ENCODE data around the gene TTC3.
A peak's percentile ranks its signal among the peaks of the same experiment; 100 is the strongest.

The TTC3 gene

GRCh38 chr21:37082375-37082774 is 9.3 kb downstream of the TTC3 start:
- Histone ChIP-seq H3K23ac (ENCODE audit: low read length) (no peak overlapping the region), H3K4ac (ENCODE audit: low read depth, low read length) (peak overlapping the region; percentile 91), H3K9me3 (ENCODE audit: insufficient read depth, low read depth, low read length) (no peaks in the 10 kb centered on the region), H3K14ac (ENCODE audit: low read length) (no peak overlapping the region), H2BK5ac (ENCODE audit: low read depth, low read length, poor library complexity) (no peak overlapping the region), H3K4me3 (ENCODE audit: low read depth, low read length) (no peak overlapping the region), H3K18ac (ENCODE audit: low read length) (no peak overlapping the region), H3K79me1 (ENCODE audit: low read length) (no peaks in the 10 kb centered on the region), H3K4me1 (ENCODE audit: control insufficient read depth in 1 of 2, insufficient read depth in 2 of 2, low read length in 2 of 2) (no peaks in the 10 kb centered on the region), H2BK12ac (ENCODE audit: low read length) (no peak overlapping the region), H3K9ac (ENCODE audit: low read length) (no peak overlapping the region), H2AK5ac (ENCODE audit: low read length) (no peak overlapping the region), H4K8ac (ENCODE audit: low read depth, low read length) (no peak overlapping the region), H3K27me3 (ENCODE audit: insufficient read depth, low read length) (no peaks in the 10 kb centered on the region), H3K4me2 (ENCODE audit: low read length) (no peak overlapping the region), H2BK120ac (ENCODE audit: insufficient read depth, low read length, poor library complexity) (no peak overlapping the region), H3K36me3 (ENCODE audit: control insufficient read depth in 1 of 2, insufficient read depth in 2 of 2, low read length in 2 of 2) (no peaks in the 10 kb centered on the region), H4K12ac (ENCODE audit: low read depth, low read length) (no peak overlapping the region), H4K91ac (ENCODE audit: low read depth, low read length) (no peak overlapping the region), H2AFZ (ENCODE audit: insufficient read depth, low read length, poor library complexity) (no peak overlapping the region), H3K27ac (ENCODE audit: low read depth, low read length) (no peak overlapping the region), H3K79me2 (ENCODE audit: control insufficient read depth, insufficient read depth, low read length, poor library complexity) (peaks cover 1% of the 10 kb centered on the region)
- no peak for DNase-seq
- no CpG with 5 or more reads among the region's 1 CpG for WGBS (ENCODE audit: extremely low coverage, insufficient coverage, insufficient read length)

- no peak overlapping the region for H3K4me2 ChIP-seq (ENCODE audit: low read length)
- no peaks in the 10 kb centered on the region for H3K9me3 ChIP-seq (ENCODE audit: insufficient read depth, low read depth, low read length)
- peaks cover 1% of the 10 kb centered on the region for H3K79me2 ChIP-seq (ENCODE audit: control insufficient read depth, insufficient read depth, low read length, poor library complexity)
- H2AFZ ChIP-seq (ENCODE audit: insufficient read depth, low read length, poor library complexity) = no peak overlapping the region
- H2AK5ac ChIP-seq (ENCODE audit: low read length) = no peak overlapping the region
- no peaks in the 10 kb centered on the region for H3K4me1 ChIP-seq (ENCODE audit: control insufficient read depth in 1 of 2, insufficient read depth in 2 of 2, low read length in 2 of 2)
- no peak overlapping the region for H2BK12ac ChIP-seq (ENCODE audit: low read length)
- no peak overlapping the region for H3K27ac ChIP-seq (ENCODE audit: low read depth, low read length)
- H3K9ac ChIP-seq (ENCODE audit: low read length) = no peak overlapping the region
- H3K14ac ChIP-seq (ENCODE audit: low read length) = no peak overlapping the region
- no peak for DNase-seq
- no peaks in the 10 kb centered on the region for H3K27me3 ChIP-seq (ENCODE audit: insufficient read depth, low read length)
- H4K91ac ChIP-seq (ENCODE audit: low read depth, low read length) = no peak overlapping the region
- H4K12ac ChIP-seq (ENCODE audit: low read depth, low read length) = no peak overlapping the region
- no peak overlapping the region for H3K4ac ChIP-seq (ENCODE audit: low read depth, low read length)
- no peak overlapping the region for H3K18ac ChIP-seq (ENCODE audit: low read length)
- no peak overlapping the region for H4K8ac ChIP-seq (ENCODE audit: low read depth, low read length)
- H2BK5ac ChIP-seq (ENCODE audit: low read depth, low read length, poor library complexity) = no peak overlapping the region
- no peak overlapping the region for H2BK120ac ChIP-seq (ENCODE audit: insufficient read depth, low read length, poor library complexity)
- H3K23ac ChIP-seq (ENCODE audit: low read length) = no peak overlapping the region
- H3K36me3 ChIP-seq (ENCODE audit: control insufficient read depth in 1 of 2, insufficient read depth in 2 of 2, low read length in 2 of 2) = no peaks in the 10 kb centered on the region
- H3K79me1 ChIP-seq (ENCODE audit: low read length) = no peaks in the 10 kb centered on the region
- no peak overlapping the region for H3K4me3 ChIP-seq (ENCODE audit: low read depth, low read length)
Measured at GRCh38 chr21:37082856-37083528, 9.9 kb downstream of the TTC3 start.

DNA sequence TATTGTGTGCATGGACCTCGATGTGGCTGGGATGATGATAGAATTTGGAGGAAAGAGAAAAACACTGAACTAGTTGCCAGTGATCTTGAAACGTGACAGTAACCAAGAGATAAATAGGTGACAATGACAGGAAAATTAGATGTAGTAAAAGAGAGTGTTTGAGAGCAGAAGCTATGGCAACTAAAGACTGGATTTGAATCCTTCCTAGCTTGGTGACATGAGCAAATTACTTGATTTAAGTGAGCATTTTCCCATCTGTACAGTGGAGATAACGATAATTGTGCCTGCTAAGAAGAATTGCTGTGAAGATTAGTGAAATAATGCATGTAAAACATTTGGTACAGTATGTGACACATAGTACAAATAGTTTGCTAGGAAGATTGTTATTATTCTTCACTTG is 12.7 kb downstream of the TTC3 start:
- H4K12ac ChIP-seq (ENCODE audit: low read depth, low read length) = no peak overlapping the region
- H4K91ac ChIP-seq (ENCODE audit: low read depth, low read length) = no peak overlapping the region
- peaks cover 2 to 3% of the 10 kb centered on the region in 2 experiments for H3K36me3 ChIP-seq (ENCODE audit: control insufficient read depth in 1 of 2, insufficient read depth in 2 of 2, low read length in 2 of 2)
- no peak overlapping the region for H2AK5ac ChIP-seq (ENCODE audit: low read length)
- WGBS (ENCODE audit: extremely low coverage, insufficient coverage, insufficient read length) = no CpG with 5 or more reads among the region's 3 CpGs
- H3K27me3 ChIP-seq (ENCODE audit: insufficient read depth, low read length) = no peaks in the 10 kb centered on the region
- H3K14ac ChIP-seq (ENCODE audit: low read length) = no peak overlapping the region
- no peak overlapping the region for H3K27ac ChIP-seq (ENCODE audit: low read depth, low read length)
- H3K4me1 ChIP-seq (ENCODE audit: control insufficient read depth in 1 of 2, insufficient read depth in 2 of 2, low read length in 2 of 2) = no peaks in the 10 kb centered on the region
- no peak overlapping the region for H2BK12ac ChIP-seq (ENCODE audit: low read length)
- H3K79me2 ChIP-seq (ENCODE audit: control insufficient read depth, insufficient read depth, low read length, poor library complexity) = peaks cover 1% of the 10 kb centered on the region
- H3K79me1 ChIP-seq (ENCODE audit: low read length) = no peaks in the 10 kb centered on the region
- H3K18ac ChIP-seq (ENCODE audit: low read length) = no peak overlapping the region
- H3K9ac ChIP-seq (ENCODE audit: low read length) = no peak overlapping the region
- H3K9me3 ChIP-seq (ENCODE audit: insufficient read depth, low read depth, low read length) = no peaks in the 10 kb centered on the region
- no peak overlapping the region for H2AFZ ChIP-seq (ENCODE audit: insufficient read depth, low read length, poor library complexity)
- DNase-seq = no peak
- no peak overlapping the region for H2BK120ac ChIP-seq (ENCODE audit: insufficient read depth, low read length, poor library complexity)
- H3K4ac ChIP-seq (ENCODE audit: low read depth, low read length) = no peak overlapping the region
- no peak overlapping the region for H2BK5ac ChIP-seq (ENCODE audit: low read depth, low read length, poor library complexity)
- H4K8ac ChIP-seq (ENCODE audit: low read depth, low read length) = no peak overlapping the region
- no peak overlapping the region for H3K4me2 ChIP-seq (ENCODE audit: low read length)
- no peak overlapping the region for H3K4me3 ChIP-seq (ENCODE audit: low read depth, low read length)
- no peak overlapping the region for H3K23ac ChIP-seq (ENCODE audit: low read length)

DNA sequence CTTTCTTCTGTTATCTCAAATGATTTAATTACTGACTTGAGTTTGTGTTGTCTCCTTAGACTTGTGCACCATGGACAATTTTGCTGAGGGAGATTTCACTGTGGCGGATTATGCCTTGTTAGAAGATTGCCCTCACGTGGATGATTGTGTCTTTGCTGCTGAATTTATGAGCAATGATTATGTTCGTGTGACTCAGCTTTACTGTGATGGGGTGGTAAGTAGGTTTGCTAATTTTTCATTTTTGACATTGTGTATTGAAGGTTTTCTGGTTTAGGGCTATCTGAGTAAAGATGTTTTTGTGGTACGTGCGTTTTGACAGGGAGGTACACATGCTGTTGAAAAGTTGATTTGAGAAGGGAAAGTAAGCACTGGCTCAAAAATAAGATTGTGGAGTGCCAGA is 14.1 kb downstream of the TTC3 start:
- Histone ChIP-seq H3K79me2 (ENCODE audit: control insufficient read depth, insufficient read depth, low read length, poor library complexity) (peaks cover 1% of the 10 kb centered on the region), H3K9me3 (ENCODE audit: insufficient read depth, low read depth, low read length) (no peaks in the 10 kb centered on the region), H2BK12ac (ENCODE audit: low read length) (no peak overlapping the region), H3K27ac (ENCODE audit: low read depth, low read length) (no peak overlapping the region), H3K23ac (ENCODE audit: low read length) (no peak overlapping the region), H3K79me1 (ENCODE audit: low read length) (no peaks in the 10 kb centered on the region), H4K91ac (ENCODE audit: low read depth, low read length) (no peak overlapping the region), H4K8ac (ENCODE audit: low read depth, low read length) (no peak overlapping the region), H3K14ac (ENCODE audit: low read length) (no peak overlapping the region), H3K9ac (ENCODE audit: low read length) (no peak overlapping the region), H2AFZ (ENCODE audit: insufficient read depth, low read length, poor library complexity) (no peak overlapping the region), H3K36me3 (ENCODE audit: control insufficient read depth in 1 of 2, insufficient read depth in 2 of 2, low read length in 2 of 2) (peaks cover 3 to 4% of the 10 kb centered on the region in 2 experiments), H2BK120ac (ENCODE audit: insufficient read depth, low read length, poor library complexity) (no peak overlapping the region), H3K4me1 (ENCODE audit: control insufficient read depth in 1 of 2, insufficient read depth in 2 of 2, low read length in 2 of 2) (no peaks in the 10 kb centered on the region), H4K12ac (ENCODE audit: low read depth, low read length) (no peak overlapping the region), H3K18ac (ENCODE audit: low read length) (no peak overlapping the region), H3K4me2 (ENCODE audit: low read length) (no peak overlapping the region), H2AK5ac (ENCODE audit: low read length) (no peak overlapping the region), H2BK5ac (ENCODE audit: low read depth, low read length, poor library complexity) (no peak overlapping the region), H3K27me3 (ENCODE audit: insufficient read depth, low read length) (no peaks in the 10 kb centered on the region), H3K4me3 (ENCODE audit: low read depth, low read length) (no peak overlapping the region), H3K4ac (ENCODE audit: low read depth, low read length) (no peak overlapping the region)
- peak in 1 of 2 donors; percentile 38 for DNase-seq
- WGBS (ENCODE audit: extremely low coverage, insufficient coverage, insufficient read length) = no CpG with 5 or more reads among the region's 5 CpGs

Data from trophoblast cell (in vitro differentiated cells and primary cell).